Measurements from ENCODE around the gene SMIM38.

DNA sequence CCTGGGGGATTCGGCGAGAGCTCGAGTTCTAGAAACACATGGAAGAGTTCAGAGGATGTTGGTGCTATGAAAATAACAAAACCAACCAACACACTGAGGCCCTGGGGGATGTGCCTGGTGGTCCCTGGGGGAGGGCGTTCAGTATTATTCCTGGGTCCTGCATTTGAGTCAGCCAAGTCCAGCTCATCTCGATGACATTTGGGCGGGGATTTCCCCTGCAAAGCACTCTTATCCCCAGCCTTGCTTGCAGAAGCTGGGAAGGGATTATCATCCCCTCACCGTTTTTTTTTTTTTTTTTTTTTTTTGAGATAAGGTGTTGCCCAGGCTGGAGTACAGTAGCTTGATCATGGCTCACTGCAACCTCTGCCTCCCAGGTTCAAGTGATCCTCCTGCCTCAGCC lies 2.1 kb upstream of the SMIM38 start:
- TF ChIP-seq, protein P1, sequence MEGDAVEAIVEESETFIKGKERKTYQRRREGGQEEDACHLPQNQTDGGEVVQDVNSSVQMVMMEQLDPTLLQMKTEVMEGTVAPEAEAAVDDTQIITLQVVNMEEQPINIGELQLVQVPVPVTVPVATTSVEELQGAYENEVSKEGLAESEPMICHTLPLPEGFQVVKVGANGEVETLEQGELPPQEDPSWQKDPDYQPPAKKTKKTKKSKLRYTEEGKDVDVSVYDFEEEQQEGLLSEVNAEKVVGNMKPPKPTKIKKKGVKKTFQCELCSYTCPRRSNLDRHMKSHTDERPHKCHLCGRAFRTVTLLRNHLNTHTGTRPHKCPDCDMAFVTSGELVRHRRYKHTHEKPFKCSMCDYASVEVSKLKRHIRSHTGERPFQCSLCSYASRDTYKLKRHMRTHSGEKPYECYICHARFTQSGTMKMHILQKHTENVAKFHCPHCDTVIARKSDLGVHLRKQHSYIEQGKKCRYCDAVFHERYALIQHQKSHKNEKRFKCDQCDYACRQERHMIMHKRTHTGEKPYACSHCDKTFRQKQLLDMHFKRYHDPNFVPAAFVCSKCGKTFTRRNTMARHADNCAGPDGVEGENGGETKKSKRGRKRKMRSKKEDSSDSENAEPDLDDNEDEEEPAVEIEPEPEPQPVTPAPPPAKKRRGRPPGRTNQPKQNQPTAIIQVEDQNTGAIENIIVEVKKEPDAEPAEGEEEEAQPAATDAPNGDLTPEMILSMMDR (IDR thresholded peaks at IDR 0.05): no peak
- TF ChIP-seq POLR2A (IDR thresholded peaks at IDR 0.05): no peak
